HepG2 (cell line): Measurements from ENCODE around the gene CCL1.

ENCODE experiments used
- CEBPB ChIP-seq: IDR thresholded peaks from 2 replicates; pipeline ENCODE4 v1.6.1; 2011; ENCODE audit warnings: low read depth, low read length, improper control_type of control experiment, borderline replicate concordance
- CTCF ChIP-seq: sonication (generic); formaldehyde crosslinking; IDR thresholded peaks from 2 replicates; pipeline ENCODE4 v1.5.0; 2020; ENCODE audit warnings: mild to moderate bottlenecking, missing genetic modification reagents, moderate library complexity
- FOXK1 ChIP-seq: sonication (generic); formaldehyde crosslinking; IDR thresholded peaks from 2 replicates; pipeline ENCODE4 v1.4.0; 2020; ENCODE audit warnings: low read depth, missing genetic modification reagents, borderline replicate concordance
- FOXK2 ChIP-seq: fragments of 450-650 bp; IDR thresholded peaks from 2 replicates; pipeline ENCODE4 v1.6.1; 2016
- KLF16 ChIP-seq, 2 experiments: sonication (generic) in 1 of 2; formaldehyde crosslinking in 1 of 2; IDR thresholded peaks; 2 replicates each; pipeline versions ENCODE4 v1.6.1 to v1.8.0; 2016 to 2023; ENCODE audit warnings: missing genetic modification reagents in 2 of 2, missing compliant biosample characterization in 1 of 2
- POLR2A ChIP-seq, 2 experiments: IDR thresholded peaks; 2 replicates each; pipeline ENCODE4 v1.6.1; 2011; ENCODE audit warnings: low read depth in 2 of 2, low read length in 2 of 2, mild to moderate bottlenecking in 1 of 2, moderate library complexity in 1 of 2; ENCODE audit not compliant: insufficient read depth in 1 of 2

GRCh38 chr17:34384271-34384670, 21.2 kb upstream of the CCL1 start:
- no peak for TF ChIP-seq FOXK2
- TF ChIP-seq CEBPB, result no peak
- TF ChIP-seq FOXK1 (CRISPR knock-in tag), result no peak
- TF ChIP-seq KLF16 (CRISPR knock-in tag; IDR thresholded peaks at IDR 0.05), result no peak
- no peak for TF ChIP-seq POLR2A (IDR thresholded peaks at IDR 0.05; ENCODE audit: insufficient read depth in 1 of 2, low read depth in 2 of 2, low read length in 2 of 2)
- no peak for TF ChIP-seq CTCF
